Stimulated activated CD8-positive, alpha-beta memory T cell treated with anti-CD3 and anti-CD28 coated beads, Interleukin-12 subunit alpha, Interleukin-12 subunit beta, amount 100 ng/mL, for 24 hours (primary cell): ENCODE measurements around the gene ZNF121.

ENCODE experiments used
- DNase-seq: peaks from one replicate; pipeline ENCODE4 v3.0.0-alpha.2; 2020; ENCODE audit errors: extremely low read depth

Gene ZNF121

DNA sequence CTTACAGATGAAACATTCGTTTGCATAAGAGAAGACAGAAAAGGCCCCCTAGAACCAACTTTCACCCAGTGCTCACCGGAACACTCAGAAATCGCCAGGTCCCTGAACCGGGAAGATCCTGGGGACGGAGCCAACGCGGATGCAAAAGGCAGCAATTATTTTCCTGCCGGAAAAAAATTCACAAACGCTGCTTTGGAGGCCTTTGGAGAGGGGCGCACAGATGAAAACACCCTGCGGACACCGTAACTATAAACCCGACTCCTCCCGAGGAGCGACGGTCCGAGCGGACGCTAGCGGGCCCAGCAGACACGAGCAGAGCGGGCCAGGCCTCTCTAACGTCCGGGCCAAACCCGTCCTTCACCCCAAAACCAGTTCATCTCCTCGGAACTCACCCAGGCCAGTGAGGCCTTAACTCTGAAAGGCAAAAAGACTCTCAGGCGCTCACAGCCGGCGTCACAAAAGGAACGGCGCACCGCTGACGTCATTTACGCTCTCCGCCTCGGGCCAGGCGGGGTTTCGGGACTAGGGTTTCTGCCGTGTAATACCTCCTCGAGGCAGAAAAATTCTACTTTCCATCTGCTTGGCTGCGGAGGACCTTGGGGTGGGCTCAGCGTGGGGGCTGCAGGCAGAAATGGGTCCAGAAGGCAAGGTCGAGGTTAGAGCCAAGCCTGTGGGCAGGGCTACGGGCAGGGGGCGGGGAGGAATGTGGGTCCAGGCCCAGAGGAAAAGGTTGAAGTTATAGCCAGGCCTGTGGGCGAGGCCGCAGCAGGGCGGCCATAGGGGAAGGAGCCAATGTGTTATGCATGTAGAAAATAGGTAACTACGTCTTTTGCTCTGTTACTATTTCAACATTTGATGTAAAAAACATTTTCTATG lies 45.9 kb downstream of the ZNF121 start, which contains the start of gene ZNF426:
TSS of gene ZNF426 (minus strand) at position 463 of the 876 bp plus-strand sequence. CDS start 2,413 bp downstream, outside the sequence.
- peak; percentile 68 for DNase-seq

GRCh38 chr19:9535934-9536333 lies 48.4 kb downstream of the ZNF121 start:
- no peak for DNase-seq

DNA sequence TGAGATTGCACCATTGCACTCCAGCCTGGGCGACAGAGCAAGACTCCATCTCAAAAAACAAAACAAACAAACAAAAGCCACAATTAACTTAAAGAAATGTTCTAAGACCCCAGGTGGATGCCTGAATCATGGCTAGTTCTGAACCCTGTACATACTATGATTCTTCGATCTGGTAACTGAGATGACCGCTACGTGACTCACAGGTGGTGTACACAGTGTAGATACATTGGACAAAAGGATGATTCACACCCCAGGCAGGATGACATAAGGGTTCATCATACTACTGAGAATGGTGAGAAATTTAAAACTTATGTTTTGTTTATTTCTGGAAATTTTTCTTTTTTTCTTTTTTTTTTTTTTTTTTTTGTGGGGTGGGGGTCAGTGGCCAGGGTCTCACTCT lies 52.4 kb downstream of the ZNF121 start:
- no peak for DNase-seq

DNA sequence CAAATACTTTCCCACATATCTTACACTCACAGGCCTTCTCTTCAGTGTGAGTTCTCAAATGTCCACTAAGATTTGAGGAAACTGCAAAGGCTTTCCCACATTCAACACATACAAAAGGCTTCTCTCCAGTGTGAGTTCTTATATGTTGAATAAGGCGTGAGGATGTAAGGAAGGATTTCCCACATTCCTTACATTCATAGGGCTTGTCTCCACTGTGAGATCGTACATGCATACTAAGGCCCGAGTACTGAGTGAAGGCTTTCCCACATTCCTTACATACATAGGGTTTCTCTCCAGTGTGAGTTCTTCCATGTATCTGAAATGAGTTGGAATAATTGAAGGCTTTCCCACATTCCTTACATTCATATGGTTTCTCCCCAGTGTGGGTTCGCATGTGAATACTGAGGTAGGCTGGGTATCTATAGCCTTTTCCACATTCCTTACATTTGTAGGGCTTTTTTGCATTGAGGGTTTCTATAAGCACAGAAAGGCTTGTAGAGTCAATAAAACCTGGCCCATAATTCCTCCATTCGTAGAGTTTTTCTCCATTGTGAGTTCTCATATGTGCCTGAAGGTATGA lies 55.5 kb downstream of the ZNF121 start:
- DNase-seq = no peak

- DNase-seq = no peak
Measured at GRCh38 chr19:9523885-9524474, 60.3 kb downstream of the ZNF121 start.
